GDM1 (cell line): ENCODE measurements around the gene FHL3.

Experiments used
- DNase-seq: peaks from one replicate; lab custom pipeline; 2025; lab: John Stamatoyannopoulos, UW

FHL3 gene

GRCh38 chr1:38012363-38013226 is 7.3 kb upstream of the FHL3 start, which contains the start of gene UTP11:
UTP11 (plus strand) TSS chr1:38012734; CDS start chr1:38012803, 69 bp downstream.
- peak; percentile 92 for DNase-seq

- no peak for DNase-seq
These were observed 4.5 kb upstream of the FHL3 start for GRCh38 chr1:38009841-38010180.

DNA sequence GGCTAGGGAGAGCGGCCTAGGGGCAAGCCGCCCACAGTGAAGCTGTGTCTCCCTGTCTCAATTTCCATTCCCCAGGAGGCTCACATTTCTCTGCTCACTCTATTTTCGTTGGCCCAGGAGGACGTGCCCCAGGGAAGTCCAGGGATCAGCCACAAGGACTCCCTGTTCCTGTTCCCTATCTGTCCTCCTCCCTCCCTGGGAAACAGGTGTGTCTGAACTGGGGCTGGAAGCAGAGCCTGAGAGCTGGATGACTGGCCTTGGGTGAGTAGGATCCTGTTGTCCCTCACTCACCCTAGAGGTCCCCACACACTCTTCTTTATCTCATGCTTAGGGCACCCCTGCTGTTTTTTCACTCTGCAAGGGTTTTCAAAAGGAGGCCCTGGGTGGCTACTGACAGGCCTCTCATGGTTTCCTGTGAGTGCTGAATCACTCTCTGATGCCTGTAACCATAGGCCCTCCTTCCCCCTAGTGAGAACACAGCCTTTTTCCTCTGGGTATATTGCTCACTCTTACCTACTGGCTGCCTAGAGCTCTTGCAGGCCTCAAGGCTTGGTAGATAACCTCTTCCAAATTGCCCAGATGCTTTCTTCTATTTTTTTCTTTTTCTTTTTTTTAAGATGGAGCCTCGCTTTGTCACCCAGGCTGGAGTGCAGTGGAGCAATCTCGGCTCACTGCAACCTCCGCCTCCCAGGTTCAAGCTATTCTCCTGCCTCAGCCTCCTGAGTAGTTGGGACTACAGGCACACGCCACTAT is 4.0 kb upstream of the FHL3 start:
- DNase-seq, result peak; percentile 78

- no peak for DNase-seq
These were observed 904 bp upstream of the FHL3 start for GRCh38 chr1:38006008-38006828.

DNA sequence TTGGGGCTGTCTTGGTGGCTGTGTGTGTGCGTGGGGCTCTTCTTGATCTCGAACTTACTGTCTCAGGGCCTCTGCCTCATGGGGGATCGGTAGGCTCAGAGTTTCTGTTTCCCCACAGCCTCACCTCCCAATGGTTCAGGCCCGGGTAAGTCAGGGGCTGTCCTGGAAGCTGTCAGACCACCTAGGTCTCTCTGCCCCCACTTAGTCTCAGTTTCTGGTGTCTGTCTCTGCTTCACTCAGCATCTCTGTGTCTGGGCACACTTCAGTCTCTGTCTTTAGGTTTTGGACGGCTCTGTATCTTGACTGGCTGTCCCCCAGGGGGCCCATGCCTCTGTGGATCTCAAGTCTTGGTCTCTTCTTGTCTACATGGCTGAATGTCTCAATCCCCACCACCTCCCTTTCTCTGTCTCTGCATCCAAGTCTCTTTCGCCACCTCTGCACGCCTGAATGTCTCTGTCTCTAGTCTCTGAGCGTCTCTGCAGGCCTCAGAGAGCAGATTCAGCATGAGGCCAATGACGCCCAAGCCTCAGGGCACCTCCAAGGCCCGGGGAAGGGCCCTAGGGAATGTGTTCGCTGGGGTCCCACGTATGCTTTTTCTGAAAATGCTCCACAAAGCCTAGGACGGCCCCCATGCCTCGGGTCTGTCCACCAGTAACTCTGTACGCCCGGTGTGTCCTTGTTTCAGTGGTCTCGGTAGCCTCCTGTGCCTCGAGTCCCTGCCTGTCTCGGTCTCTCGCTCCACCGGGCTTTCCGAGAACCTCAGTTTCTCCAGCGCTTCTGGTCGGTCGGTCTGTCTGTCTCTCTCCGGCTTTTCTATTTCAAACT is 818 bp downstream of the FHL3 start:
- DNase-seq, result no peak

DNA sequence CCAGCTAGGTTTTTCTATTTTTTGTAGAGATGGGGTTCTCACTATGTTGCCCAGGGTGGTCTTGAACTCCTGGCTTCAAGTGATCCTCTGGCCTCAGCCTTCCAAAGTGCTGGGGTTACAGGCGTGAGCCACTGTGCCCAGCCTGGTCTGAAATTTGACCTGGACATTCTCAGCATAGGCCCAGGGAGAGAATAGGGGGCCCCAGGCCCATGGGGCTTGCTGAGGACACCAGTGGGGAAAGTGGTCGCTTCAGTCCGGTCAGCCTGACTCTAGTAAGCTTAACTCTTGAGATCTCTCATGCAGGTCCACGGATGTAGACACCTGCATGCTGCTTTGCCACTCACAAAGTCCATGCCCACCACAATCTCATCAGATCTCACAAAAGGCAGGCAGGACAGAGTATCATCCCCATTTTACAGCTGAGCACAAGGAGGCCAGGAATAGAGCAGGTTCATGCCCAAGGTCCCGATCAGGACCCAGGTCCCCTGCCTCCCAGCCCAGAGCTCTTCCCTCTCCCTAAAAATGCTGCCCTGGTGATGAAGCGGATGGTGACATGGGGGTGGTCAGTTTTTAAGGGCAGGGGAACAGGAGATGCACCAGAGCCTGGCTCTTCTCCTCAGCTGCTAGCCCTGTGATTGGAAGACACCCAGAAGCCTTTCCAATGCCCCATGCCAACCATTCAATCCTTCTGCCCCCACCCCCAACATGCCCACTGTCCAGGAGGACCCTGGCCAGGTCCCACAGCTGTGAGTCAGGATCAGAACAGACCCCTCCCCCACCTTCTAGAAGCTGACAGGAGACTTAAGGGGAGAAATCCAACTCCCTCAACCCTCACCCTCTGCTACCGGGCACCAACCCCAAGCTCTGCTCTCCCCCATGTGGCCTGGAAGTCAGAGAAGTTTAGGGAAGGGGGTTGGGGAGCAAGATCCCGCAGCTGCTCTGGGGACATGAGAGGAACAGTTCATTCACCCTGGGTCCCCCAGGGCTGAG is 1.8 kb downstream of the FHL3 start:
- no peak for DNase-seq

DNA sequence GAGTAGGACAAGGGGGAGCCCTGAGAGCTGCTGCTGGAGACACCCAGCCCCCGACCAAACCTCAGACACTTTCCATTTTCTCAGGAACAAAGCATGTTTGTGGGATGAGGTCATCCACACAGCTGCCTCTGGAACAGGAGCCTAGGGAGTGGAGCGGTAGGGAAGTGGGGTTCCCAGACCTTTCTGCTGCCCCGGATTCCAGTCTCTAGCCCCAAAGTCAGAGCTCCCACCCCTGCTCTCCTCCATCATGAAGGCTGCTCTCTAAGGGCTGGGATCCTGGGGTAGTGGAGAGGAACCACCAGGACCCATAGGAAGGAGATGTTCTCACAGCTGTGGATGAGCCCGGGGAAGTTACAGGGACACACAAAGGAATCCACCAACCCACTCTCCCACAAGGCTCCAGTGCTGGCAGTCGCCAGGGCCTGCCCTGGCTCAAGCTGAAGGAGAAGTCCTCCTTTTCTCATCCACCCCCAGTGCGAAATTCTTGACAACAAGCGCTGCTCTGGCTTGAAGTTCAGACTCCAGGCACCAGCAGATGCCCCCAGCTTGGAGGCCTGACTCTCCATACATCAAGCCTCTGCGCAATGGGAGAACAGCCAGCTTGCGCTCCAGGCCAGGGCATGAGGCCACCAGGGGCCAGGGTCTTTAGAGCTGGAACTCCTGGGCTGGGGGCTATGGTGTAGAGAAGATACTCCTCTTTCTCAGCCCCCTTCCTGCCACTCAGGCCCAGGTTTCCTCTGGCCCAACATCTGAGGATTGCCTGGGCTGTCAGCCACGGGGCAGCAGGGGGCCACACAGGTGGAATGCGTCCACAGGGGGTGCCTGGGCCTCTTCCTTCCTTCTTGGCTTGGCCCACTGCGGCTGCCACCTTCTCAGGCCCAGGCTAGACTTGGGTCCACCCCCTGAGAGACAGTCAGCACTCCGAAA is 4.5 kb downstream of the FHL3 start:
- peak; percentile 34 for DNase-seq

DNA sequence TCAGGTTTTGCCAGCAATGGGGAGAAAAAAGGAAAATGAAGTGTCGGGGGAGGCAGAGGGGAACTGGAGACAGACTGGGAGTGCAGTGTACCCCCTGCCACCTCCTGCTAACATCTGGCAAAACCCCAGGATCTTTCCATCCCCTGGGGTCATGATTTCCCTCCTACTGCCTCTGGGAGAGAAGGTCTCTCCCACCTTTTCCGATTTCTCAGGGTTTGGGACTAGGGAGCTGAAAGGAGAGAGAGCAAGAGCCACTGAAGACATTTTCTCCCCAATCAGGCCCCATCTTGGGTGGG is 5.1 kb downstream of the FHL3 start:
- no peak for DNase-seq

GRCh38 chr1:37999430-38000232 is 5.7 kb downstream of the FHL3 start:
- peak; percentile 67 for DNase-seq

DNA sequence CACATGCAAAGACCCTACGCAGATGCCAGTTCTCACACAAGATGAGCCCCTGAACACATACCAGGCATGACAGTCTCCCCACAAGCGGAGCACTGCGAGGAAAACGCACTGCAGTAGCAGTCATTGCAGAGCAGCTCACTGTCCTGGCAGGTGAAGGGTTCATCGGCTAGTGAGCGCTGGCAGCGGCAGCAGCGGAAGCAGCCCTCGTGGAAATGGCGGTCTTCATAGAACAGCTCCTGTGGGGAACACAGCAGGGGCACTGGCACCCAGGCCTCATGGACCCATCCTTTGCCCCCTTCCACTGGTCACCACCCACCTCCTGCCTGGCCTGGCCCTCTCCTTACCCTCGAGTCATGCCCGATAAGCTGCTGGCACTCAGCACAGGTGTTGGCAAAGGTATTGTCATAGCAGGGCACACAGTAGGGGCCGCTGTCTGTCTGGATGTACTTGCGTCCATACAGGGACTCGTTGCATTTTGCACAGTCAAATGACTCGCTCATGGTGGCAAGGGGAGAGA is 6.3 kb downstream of the FHL3 start:
- no peak for DNase-seq

- no peak for DNase-seq
These were observed 7.1 kb downstream of the FHL3 start for GRCh38 chr1:37998089-37998808.

DNA sequence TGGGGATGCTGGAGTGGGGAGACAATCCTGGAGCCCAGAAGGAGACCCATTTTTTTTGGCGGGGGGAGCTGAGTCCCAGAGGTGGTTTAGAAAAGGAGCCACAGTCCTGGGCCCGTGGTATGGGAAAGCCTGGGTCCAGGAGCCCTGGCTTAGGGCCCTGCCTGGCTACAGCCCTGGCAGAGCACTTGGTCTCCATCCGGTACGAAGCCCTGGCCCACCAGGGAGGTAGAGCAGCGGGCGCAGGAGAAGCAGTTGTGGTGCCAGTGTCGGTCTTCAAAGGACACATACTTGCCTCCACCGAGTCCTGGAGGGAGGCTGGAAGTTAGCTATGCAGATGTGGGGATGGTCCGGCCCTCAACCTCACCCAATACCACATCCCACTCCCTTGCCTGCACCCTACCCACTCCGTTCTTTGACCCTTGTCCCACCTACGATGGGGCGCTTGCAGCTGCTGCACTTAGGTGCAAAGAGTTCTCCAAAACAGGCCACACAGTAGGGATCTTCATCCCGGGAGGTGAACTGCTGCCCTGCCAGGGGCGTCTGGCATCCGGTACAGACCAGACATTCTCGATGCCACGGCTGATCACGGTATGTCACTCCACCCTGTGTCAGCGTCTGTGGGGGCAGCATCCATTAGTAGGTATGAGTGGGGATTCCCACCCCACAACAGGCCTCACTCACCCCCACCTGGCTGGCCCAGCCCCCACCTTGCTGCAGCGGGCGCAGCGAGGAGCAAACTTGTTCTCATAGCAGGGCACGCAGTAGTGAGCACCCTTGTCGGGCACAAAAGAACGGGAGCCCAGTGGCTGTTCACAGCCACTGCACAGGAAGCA is 7.8 kb downstream of the FHL3 start:
- DNase-seq, result no peak

- no peak for DNase-seq
These were observed 9.5 kb downstream of the FHL3 start for GRCh38 chr1:37995751-37996345.

DNA sequence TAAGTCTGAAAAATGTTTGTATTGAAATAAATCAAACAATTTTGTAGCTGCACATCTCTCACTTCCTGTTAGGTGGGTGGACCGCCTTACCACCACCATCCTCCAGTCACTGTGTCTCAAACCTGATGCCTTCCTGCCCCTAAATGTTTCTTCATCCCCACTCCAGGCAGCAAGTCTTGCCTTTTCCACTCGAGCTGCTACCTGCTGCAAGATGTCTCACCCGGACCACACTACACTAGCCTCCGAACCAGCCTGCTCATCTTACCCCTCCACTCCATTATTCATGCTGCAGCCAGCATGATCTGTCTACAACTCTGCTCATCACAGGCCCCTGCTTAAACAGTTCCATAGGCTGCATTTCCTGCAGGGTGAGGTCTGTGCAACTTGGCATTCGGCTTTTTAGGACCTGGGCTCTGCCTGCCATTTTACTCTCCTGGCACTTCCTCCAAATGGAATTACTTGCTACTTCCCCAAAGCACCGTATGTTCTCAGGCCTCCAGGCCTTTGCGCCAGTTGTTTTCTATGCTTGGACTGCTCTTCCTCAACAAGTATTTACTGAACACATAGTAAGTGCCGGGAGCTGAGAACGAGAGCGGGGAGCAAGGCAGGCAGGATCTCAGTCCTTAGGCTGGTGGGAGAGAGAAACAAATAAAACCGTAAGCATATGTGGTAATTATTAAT is 10.3 kb downstream of the FHL3 start:
- DNase-seq, result no peak

GRCh38 chr1:37989361-37989930 is 15.9 kb downstream of the FHL3 start:
- DNase-seq, result no peak
